GM04504 (cell line): ENCODE data around the gene ADTRP.

ENCODE experiments used
- DNase-seq: peaks from one replicate; pipeline ENCODE4 v3.0.0-alpha.2; 2012; ENCODE audit warnings: low read depth

ADTRP gene

GRCh38 chr6:11755725-11756124, 22.9 kb downstream of the ADTRP start:
- DNase-seq, result no peak

GRCh38 chr6:11754625-11755271, 23.9 kb downstream of the ADTRP start:
- no peak for DNase-seq

GRCh38 chr6:11753798-11754197, 24.8 kb downstream of the ADTRP start:
- no peak for DNase-seq

- no peak for DNase-seq
Measured at GRCh38 chr6:11752360-11752759, 26.2 kb downstream of the ADTRP start.

GRCh38 chr6:11750682-11751081, 27.9 kb downstream of the ADTRP start:
- no peak for DNase-seq

GRCh38 chr6:11748591-11749210, 29.9 kb downstream of the ADTRP start:
- DNase-seq, result no peak

- no peak for DNase-seq
Measured at GRCh38 chr6:11747021-11747420, 31.6 kb downstream of the ADTRP start.

- peak; percentile 65 for DNase-seq
Measured at GRCh38 chr6:11744753-11745152, 33.9 kb downstream of the ADTRP start.

GRCh38 chr6:11744101-11744500, 34.5 kb downstream of the ADTRP start:
- DNase-seq, result no peak

- no peak for DNase-seq
Measured at GRCh38 chr6:11740875-11741274, 37.7 kb downstream of the ADTRP start.

GRCh38 chr6:11738661-11739375, 39.8 kb downstream of the ADTRP start:
- DNase-seq, result no peak

- no peak for DNase-seq
Measured at GRCh38 chr6:11738234-11738633, 40.4 kb downstream of the ADTRP start.

GRCh38 chr6:11736601-11737000, 42.0 kb downstream of the ADTRP start:
- DNase-seq, result no peak

GRCh38 chr6:11734861-11735613, 43.6 kb downstream of the ADTRP start:
- no peak for DNase-seq

GRCh38 chr6:11732036-11732631, 46.5 kb downstream of the ADTRP start:
- DNase-seq, result peak; percentile 81

GRCh38 chr6:11731423-11731822, 47.2 kb downstream of the ADTRP start:
- DNase-seq, result no peak

GRCh38 chr6:11730641-11731040, 48.0 kb downstream of the ADTRP start:
- DNase-seq, result no peak

- no peak for DNase-seq
Measured at GRCh38 chr6:11729076-11729475, 49.5 kb downstream of the ADTRP start.

GRCh38 chr6:11727998-11728961, 50.3 kb downstream of the ADTRP start:
- no peak for DNase-seq

- DNase-seq, result no peak
Measured at GRCh38 chr6:11727346-11727997, 51.1 kb downstream of the ADTRP start.

GRCh38 chr6:11724286-11724685, 54.3 kb downstream of the ADTRP start:
- no peak for DNase-seq
